Measurements from ENCODE around the gene BTG4. TPM values are rescaled to one million over a fixed set of nuclear protein-coding genes. Genes with fewer than 3 reads are reported as not detected.

Gene BTG4
- total RNA-seq, 1 donor from 2014 or later: not detected

- Histone ChIP-seq H3K4me3 (no peak overlapping the region), H3K36me3 (no peaks in the 10 kb centered on the region), H3K9me3 (no peaks in the 10 kb centered on the region), H3K27me3 (no peaks in the 10 kb centered on the region), H3K4me1 (peaks cover 0 to 3% of the 10 kb centered on the region in 2 donors), H3K27ac (no peak overlapping the region)
- no peak for TF ChIP-seq CTCF (IDR thresholded peaks at IDR 0.05)
- no peak for DNase-seq (ENCODE audit: low spot score in 2 of 2)
- intact Hi-C loops (cut with DNase I): no loop called here
Observed at GRCh38 chr11:111452817-111453552, 59.2 kb downstream of the BTG4 start.

GRCh38 chr11:111452146-111452545, 60.0 kb downstream of the BTG4 start:
- TF ChIP-seq CTCF (IDR thresholded peaks at IDR 0.05): no peak
- Histone ChIP-seq H3K27me3 (no peaks in the 10 kb centered on the region), H3K4me1 (peaks cover 0 to 3% of the 10 kb centered on the region in 2 donors), H3K27ac (no peak overlapping the region), H3K36me3 (no peaks in the 10 kb centered on the region), H3K9me3 (no peaks in the 10 kb centered on the region), H3K4me3 (no peak overlapping the region)
- no peak for DNase-seq (ENCODE audit: low spot score in 2 of 2)
- intact Hi-C loops (cut with DNase I): no loop called here

GRCh38 chr11:111450480-111451320, 61.5 kb downstream of the BTG4 start:
- no peak overlapping the region for H3K27ac ChIP-seq
- no peak for TF ChIP-seq CTCF (IDR thresholded peaks at IDR 0.05)
- no peaks in the 10 kb centered on the region for H3K27me3 ChIP-seq
- H3K4me1 ChIP-seq: peaks cover 0 to 3% of the 10 kb centered on the region in 2 donors
- no peaks in the 10 kb centered on the region for H3K9me3 ChIP-seq
- H3K36me3 ChIP-seq: no peaks in the 10 kb centered on the region
- H3K4me3 ChIP-seq: no peak overlapping the region
- DNase-seq (ENCODE audit: low spot score in 2 of 2): no peak
- intact Hi-C loops (cut with DNase I): no loop called here

GRCh38 chr11:111449696-111450479, 62.3 kb downstream of the BTG4 start:
- Histone ChIP-seq H3K27ac (no peak overlapping the region), H3K4me3 (no peak overlapping the region), H3K4me1 (peaks cover 0 to 3% of the 10 kb centered on the region in 2 donors), H3K36me3 (no peaks in the 10 kb centered on the region), H3K9me3 (no peaks in the 10 kb centered on the region), H3K27me3 (no peaks in the 10 kb centered on the region)
- TF ChIP-seq CTCF (IDR thresholded peaks at IDR 0.05): no peak
- DNase-seq (ENCODE audit: low spot score in 2 of 2): no peak
- intact Hi-C loops (cut with DNase I): no loop called here

GRCh38 chr11:111448831-111449557, 63.2 kb downstream of the BTG4 start:
- H3K4me3 ChIP-seq: no peak overlapping the region

More at GRCh38 chr11:111448831-111449557, 63.2 kb downstream of the BTG4 start:
- H3K27ac ChIP-seq: no peak overlapping the region
- intact Hi-C loops (cut with DNase I): no loop called here
- H3K27me3 ChIP-seq: no peaks in the 10 kb centered on the region
- H3K4me1 ChIP-seq: peaks cover 0 to 3% of the 10 kb centered on the region in 2 donors
- H3K9me3 ChIP-seq: no peaks in the 10 kb centered on the region
- H3K36me3 ChIP-seq: no peaks in the 10 kb centered on the region
- no peak for DNase-seq (ENCODE audit: low spot score in 2 of 2)
- TF ChIP-seq CTCF (IDR thresholded peaks at IDR 0.05): no peak
